ENCODE results near the gene STON2.

Gene STON2

GRCh38 chr14:81427348-81428058, 27.4 kb upstream of the STON2 start:
- no peak for DNase-seq (ENCODE audit: extremely low spot score, insufficient read length, low read depth)
- no peak for FAIRE-seq

DNA sequence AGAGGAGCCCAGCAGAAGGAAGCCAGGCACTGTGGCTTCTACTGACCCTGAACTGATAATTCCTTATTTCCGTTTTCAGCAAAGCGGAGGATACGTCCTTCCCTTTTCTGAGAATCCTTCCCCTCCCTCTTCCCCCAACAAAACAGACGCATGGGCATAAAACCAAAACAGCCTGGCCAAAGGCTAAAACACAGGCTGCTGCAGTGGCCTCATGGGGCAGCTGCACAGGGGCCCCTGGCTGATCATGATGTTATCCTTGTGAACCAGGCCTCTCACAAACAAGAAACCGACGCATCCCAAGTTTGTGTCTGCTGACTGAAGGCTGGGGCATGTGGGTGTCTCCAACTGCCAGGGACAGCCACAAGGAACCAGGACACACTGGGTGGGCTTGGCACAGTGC, 23.4 kb upstream of the STON2 start:
- DNase-seq (ENCODE audit: extremely low spot score, insufficient read length, low read depth) = no peak
- FAIRE-seq = no peak

DNA sequence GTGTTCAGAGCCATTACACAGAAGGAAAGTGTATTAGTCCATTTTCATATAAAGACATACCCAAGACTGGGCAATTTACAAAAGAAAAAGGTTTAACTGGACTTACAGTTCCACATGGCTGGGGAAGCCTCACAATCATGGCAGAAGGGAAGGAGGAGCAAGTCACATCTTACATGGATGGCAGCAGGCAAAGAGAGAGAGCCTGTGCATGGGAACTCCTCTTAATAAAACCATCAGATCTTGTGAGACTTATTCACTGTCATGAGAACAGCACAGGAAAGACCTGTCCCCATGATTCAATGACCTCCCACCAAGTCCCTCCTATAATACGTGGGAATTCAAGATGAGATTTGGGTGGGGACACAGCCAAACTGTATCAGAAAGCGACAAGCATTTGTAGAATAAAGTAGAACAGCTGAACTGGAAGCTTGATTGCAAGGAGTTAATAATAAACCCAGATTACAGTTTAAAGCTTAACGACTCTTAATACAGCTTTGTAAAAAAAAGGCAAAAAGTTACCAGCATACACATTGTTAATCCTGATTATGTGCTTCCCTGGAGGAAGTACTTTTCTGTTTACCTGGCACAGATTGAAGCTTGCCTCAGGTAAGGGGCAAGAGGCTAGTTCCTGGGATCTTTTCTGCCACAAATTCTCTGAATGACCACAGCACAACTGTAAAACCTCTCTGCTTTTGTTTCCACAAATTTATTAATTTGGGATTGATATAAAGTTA, 18.1 kb upstream of the STON2 start:
- no peak for FAIRE-seq

GRCh38 chr14:81416981-81417380, 16.9 kb upstream of the STON2 start:
- FAIRE-seq (no peak), DNase-seq (ENCODE audit: extremely low spot score, insufficient read length, low read depth) (no peak)

More for the DNA sequence above, 18.1 kb upstream of the STON2 start:
- DNase-seq (ENCODE audit: extremely low spot score, insufficient read length, low read depth) = no peak

GRCh38 chr14:81416194-81416952, 16.2 kb upstream of the STON2 start:
- FAIRE-seq (no peak), DNase-seq (ENCODE audit: extremely low spot score, insufficient read length, low read depth) (no peak)

DNA sequence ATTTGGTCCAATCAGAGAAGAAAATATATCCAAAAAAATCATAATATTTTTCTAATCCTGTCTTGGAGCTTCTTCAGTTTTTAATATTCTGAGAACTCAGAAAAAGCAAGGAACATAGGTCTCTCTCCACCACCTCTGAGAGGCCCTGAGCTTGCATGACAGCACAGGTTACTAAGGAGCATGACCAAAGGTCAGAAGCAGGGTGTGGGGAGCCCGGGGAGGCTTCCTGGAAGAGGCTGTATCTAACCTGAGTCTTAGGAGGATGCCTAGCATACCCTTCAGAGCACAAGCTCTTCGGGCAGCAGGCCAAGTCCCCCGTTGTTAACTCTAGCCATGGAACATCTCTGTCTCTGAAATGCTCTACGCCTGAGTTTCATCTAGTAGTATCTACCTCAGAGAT, 15.7 kb upstream of the STON2 start:
- DNase-seq (ENCODE audit: extremely low spot score, insufficient read length, low read depth) = no peak
- no peak for FAIRE-seq

DNA sequence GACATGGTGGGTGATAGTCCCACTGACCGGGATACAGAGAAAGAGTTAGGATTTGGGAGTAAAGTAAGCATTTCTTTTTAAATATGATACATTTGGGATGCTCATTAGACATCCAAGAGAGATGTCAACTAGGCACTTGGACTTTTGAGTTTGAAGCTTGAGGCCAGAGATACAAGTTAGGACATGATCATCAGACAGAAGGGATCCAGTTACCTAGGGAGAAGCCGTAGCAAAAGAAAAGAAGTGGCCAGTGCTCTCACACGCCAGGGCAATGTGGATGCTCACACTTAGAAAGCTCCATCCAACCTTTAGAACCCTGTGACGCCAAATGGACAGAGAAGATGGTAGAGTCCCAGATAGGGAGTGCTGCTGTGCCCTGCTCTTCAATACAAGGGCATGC, 14.0 kb upstream of the STON2 start:
- DNase-seq (ENCODE audit: extremely low spot score, insufficient read length, low read depth) (no peak), FAIRE-seq (no peak)

DNA sequence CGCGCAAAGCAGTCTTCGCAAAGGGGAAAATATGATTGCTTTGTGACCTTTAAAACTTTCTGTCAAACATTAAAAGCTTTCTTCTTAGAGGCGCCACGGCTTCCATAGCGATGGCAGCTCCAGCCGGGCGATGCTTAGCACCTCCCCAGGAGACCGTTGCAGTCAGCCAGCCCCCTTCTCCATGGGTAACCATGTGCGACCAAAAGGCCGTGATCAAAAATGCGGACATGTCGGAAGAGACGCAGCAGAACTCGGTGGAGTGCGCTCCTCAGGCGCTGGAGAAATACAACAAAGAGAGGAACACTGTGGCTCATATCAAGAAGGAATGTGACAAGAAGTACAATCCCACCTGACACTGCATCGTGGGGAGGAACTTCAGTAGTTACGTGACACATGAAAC, 12.7 kb upstream of the STON2 start:
- FAIRE-seq (no peak), DNase-seq (ENCODE audit: extremely low spot score, insufficient read length, low read depth) (no peak)

GRCh38 chr14:81408595-81408994, 8.5 kb upstream of the STON2 start:
- DNase-seq (ENCODE audit: extremely low spot score, insufficient read length, low read depth) (no peak), FAIRE-seq (no peak)

DNA sequence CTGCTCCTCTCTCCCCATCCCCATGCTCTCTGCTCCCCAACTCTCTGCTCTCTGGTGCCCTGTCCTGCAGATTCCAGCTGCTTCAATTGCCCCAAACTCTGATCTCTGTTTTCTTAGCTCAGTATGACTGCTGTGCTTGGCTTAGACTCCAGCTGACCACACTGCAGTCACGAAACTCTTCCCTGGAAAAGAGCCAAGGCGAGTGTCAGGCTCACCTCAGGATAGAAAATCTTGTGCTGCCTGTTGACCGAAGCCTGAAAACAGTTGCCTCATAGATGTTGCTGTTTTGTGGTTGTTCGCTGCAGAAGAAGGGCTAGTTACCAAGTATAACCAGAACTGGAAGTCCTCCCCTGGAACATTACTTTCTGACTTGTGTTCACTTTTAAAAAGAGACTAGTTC, 6.7 kb upstream of the STON2 start:
- FAIRE-seq (no peak), DNase-seq (ENCODE audit: extremely low spot score, insufficient read length, low read depth) (no peak)

GRCh38 chr14:81402123-81402495, 2.0 kb upstream of the STON2 start:
- FAIRE-seq = no peak
- DNase-seq (ENCODE audit: extremely low spot score, insufficient read length, low read depth) = no peak

GRCh38 chr14:81401420-81402122, 1.4 kb upstream of the STON2 start:
- no peak for FAIRE-seq

DNA sequence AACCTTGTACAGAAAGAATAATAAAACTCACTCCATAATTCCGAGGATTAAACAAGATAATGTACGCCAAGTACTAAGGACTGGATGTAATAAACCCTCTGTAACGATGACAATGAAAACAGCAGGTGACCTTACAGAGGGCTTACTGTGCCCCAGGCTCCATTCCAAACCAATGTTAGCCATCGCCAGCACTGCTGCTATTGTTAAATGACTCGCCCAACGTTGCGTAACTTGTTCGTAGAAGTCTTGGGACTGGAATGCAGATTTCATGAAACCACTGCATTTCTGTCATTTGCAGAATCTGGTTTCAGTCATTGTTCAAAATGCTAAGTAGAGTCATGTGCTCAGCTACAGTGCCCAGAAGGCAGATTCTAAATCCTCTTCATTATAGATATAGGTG, 728 bp upstream of the STON2 start:
- no peak for FAIRE-seq
- DNase-seq (ENCODE audit: extremely low spot score, insufficient read length, low read depth) = no peak

More at GRCh38 chr14:81401420-81402122, 1.4 kb upstream of the STON2 start:
- no peak for DNase-seq (ENCODE audit: extremely low spot score, insufficient read length, low read depth)

GRCh38 chr14:81398196-81398891, 1.8 kb downstream of the STON2 start:
- no peak for DNase-seq (ENCODE audit: extremely low spot score, insufficient read length, low read depth)
- no peak for FAIRE-seq

DNA sequence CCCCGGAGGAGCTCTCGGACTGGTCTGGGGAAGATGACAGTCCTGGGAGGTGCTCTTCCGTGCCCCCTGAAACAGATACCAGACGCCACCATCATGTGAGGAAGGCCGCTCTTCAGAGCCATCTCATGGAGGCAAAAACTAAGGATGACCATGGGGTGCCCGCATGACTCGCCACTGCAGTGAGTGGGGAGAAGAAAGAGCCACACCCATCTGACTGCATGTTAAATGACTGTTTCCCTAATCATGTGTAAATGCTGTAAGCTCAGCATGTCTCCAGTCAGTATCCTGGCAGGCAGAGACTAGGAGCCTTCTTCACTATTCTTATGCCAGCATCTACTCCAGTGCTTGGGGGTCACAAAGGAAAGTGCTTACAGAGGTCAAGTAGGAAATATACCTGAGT, 4.0 kb downstream of the STON2 start:
- FAIRE-seq (no peak), DNase-seq (ENCODE audit: extremely low spot score, insufficient read length, low read depth) (no peak)

- no peak for DNase-seq (ENCODE audit: extremely low spot score, insufficient read length, low read depth)
- FAIRE-seq = no peak
Observed at GRCh38 chr14:81394739-81395138, 5.4 kb downstream of the STON2 start.

DNA sequence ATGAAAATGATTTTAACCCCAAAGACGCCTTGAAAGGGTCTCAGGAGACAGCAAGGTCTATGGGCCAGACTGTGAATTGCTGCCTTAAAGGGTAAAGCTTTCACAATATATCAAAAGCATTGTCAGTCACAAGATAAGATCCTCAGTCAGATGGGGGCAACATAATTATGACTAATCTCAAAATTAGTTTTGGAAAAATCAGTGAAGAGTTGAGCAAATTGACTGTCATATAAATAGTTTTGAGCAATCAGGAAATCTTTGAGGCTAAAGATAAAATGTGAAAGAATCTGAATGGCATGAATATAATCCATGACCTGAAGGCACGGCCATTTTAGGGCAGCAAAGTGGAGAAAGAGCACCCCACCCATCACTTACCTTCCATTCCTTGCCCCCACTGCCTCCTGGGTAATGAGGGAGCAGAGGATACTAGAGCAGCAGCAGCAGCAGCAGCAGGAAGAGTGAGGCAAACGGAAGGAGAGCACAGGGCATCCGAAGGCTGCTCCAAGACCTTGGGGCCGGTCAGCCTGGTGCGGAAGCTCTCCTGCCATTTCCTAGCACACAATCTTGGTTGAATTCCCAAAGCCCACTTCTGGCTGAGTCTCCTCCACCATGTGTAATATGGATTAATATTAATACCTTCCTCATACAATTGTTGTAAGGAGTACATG, 7.0 kb downstream of the STON2 start:
- DNase-seq (ENCODE audit: extremely low spot score, insufficient read length, low read depth) = no peak
- FAIRE-seq = no peak

GRCh38 chr14:81392052-81392451, 8.1 kb downstream of the STON2 start:
- FAIRE-seq (no peak), DNase-seq (ENCODE audit: extremely low spot score, insufficient read length, low read depth) (no peak)

- FAIRE-seq (no peak), DNase-seq (ENCODE audit: extremely low spot score, insufficient read length, low read depth) (no peak)
Observed at GRCh38 chr14:81390696-81391095, 9.4 kb downstream of the STON2 start.
